SK-N-SH (cell line): ENCODE data around the gene SHISAL1. TPM values are rescaled to one million over a fixed set of nuclear protein-coding genes. Genes with fewer than 3 reads are reported as not detected.

Experiments used
- CTCF ChIA-PET: fragments of 300-600, 350-600 bp; formaldehyde crosslinking; extraction: SDS; loops from one replicate; lab custom pipeline; 2021; lab: Yijun Ruan, JAX
- POLR2A ChIA-PET: fragments of 350-600 bp; sonication (Branson Sonifier 250); formaldehyde crosslinking; extraction: SDS; loops from one replicate; lab custom pipeline; 2020; ENCODE audit warnings: antibody characterized with exemption, inconsistent platforms; lab: Yijun Ruan, JAX
- DNase-seq: peaks from one replicate; pipeline ENCODE4 v3.0.0; 2012
- H2AFZ ChIP-seq: fragments of 200-600 bp; sonication (generic); 2 replicates; pipeline ENCODE4 v1.8.1; 2016; ENCODE audit warnings: antibody characterized with exemption, mild to moderate bottlenecking, low read depth
- H3F3A ChIP-seq: fragments of 200-600 bp; sonication (generic); replicated peaks from 2 replicates; pipeline ENCODE3; 2016; ENCODE audit warnings: antibody characterized with exemption, mild to moderate bottlenecking; ENCODE audit not compliant: insufficient read depth
- H3K27ac ChIP-seq, 2 experiments: fragments of 200-500 bp in 1 of 2; fragments of 200-600 bp in 1 of 2; sonication (Bioruptor generic) in 1 of 2; sonication (generic), shearing (Covaris generic) in 1 of 2; 2 replicates each; pipeline versions ENCODE4 v1.5.1 to v1.6.1; 2014 to 2016; ENCODE audit warnings: low read depth in 2 of 2, inconsistent platforms in 1 of 2, low read length in 1 of 2, mild to moderate bottlenecking in 1 of 2, mixed read lengths in 1 of 2
- H3K27me3 ChIP-seq: fragments of 200-600 bp; sonication (generic), shearing (Covaris generic); 2 replicates; pipeline ENCODE4 v1.6.1; 2016; ENCODE audit warnings: mixed run types; ENCODE audit not compliant: insufficient read depth
- H3K36me3 ChIP-seq, 2 experiments: fragments of 200-500 bp in 1 of 2; fragments of 200-600 bp in 1 of 2; sonication (Bioruptor generic) in 1 of 2; sonication (generic) in 1 of 2; replicated peaks in 1 of 2; 2 replicates each; pipeline versions ENCODE3 to v1.5.1; 2014 to 2016; ENCODE audit warnings: low read length in 1 of 2, mild to moderate bottlenecking in 1 of 2; ENCODE audit not compliant: insufficient read depth in 2 of 2, control insufficient read depth in 1 of 2
- H3K4me1 ChIP-seq, 2 experiments: fragments of 200-500 bp in 1 of 2; fragments of 200-600 bp in 1 of 2; sonication (Bioruptor generic) in 1 of 2; sonication (generic), shearing (Covaris generic) in 1 of 2; 2 replicates each; pipeline versions ENCODE4 v1.5.1 to v1.6.1; 2014 to 2016; ENCODE audit warnings: low read depth in 1 of 2, low read length in 1 of 2, mixed run types in 1 of 2; ENCODE audit not compliant: insufficient read depth in 2 of 2, control insufficient read depth in 1 of 2
- H3K4me2 ChIP-seq: fragments of 200-600 bp; sonication (generic), shearing (Covaris generic); 2 replicates; pipeline ENCODE4 v1.6.1; 2017; ENCODE audit warnings: mixed run types
- H3K4me3 ChIP-seq, 2 experiments: fragments of 200-500 bp in 1 of 2; fragments of 200-600 bp in 1 of 2; sonication (Bioruptor generic) in 1 of 2; sonication (generic), shearing (Covaris generic) in 1 of 2; 2 replicates each; pipeline versions ENCODE4 v1.5.1 to v1.8.1; 2014 to 2016; ENCODE audit warnings: low read depth in 2 of 2, inconsistent platforms in 1 of 2, low read length in 1 of 2, mild to moderate bottlenecking in 1 of 2, mixed read lengths in 1 of 2, moderate library complexity in 1 of 2
- H3K79me2 ChIP-seq: fragments of 200-600 bp; sonication (generic); 2 replicates; pipeline ENCODE4 v1.8.1; 2017; ENCODE audit warnings: mild to moderate bottlenecking; ENCODE audit not compliant: insufficient read depth
- H3K9ac ChIP-seq: fragments of 200-600 bp; sonication (generic); 2 replicates; pipeline ENCODE4 v1.6.1; 2017; ENCODE audit warnings: mixed run types
- H3K9me2 ChIP-seq: fragments of 200-600 bp; sonication (generic); 2 replicates; pipeline ENCODE4 v1.6.1; 2017; ENCODE audit warnings: mixed run types
- H3K9me3 ChIP-seq: fragments of 200-600 bp; sonication (generic); 2 replicates; pipeline ENCODE4 v1.6.1; 2017; ENCODE audit warnings: mixed run types, mild to moderate bottlenecking, moderate library complexity
- H4K20me1 ChIP-seq: fragments of 200-600 bp; sonication (generic); 2 replicates; pipeline ENCODE4 v1.6.1; 2017; ENCODE audit warnings: mild to moderate bottlenecking, mixed run types; ENCODE audit not compliant: insufficient read depth
- CHD2 ChIP-seq: fragments of 150-350 bp; IDR thresholded peaks from 2 replicates; pipeline ENCODE4 v1.6.1; 2018; ENCODE audit warnings: low read length; ENCODE audit not compliant: partially characterized antibody
- EP300 ChIP-seq, 2 experiments: IDR thresholded peaks; 2 replicates each; pipeline versions ENCODE4 v1.4.0 to v1.6.1; 2012; ENCODE audit warnings: borderline replicate concordance in 1 of 2, low read depth in 1 of 2, low read length in 1 of 2
- EZH2phosphoT487 ChIP-seq: fragments of 200-600 bp; sonication (generic); IDR thresholded peaks from 2 replicates; pipeline ENCODE4 v1.6.1; 2017; ENCODE audit warnings: low read depth, mixed run types, mild to moderate bottlenecking, antibody characterized with exemption, moderate library complexity, borderline replicate concordance
- FOSL2 ChIP-seq: IDR thresholded peaks from 2 replicates; pipeline ENCODE4 v1.4.0; 2012; ENCODE audit warnings: low read depth, mild to moderate bottlenecking, moderate library complexity, borderline replicate concordance
- FOXJ3 ChIP-seq: sonication (generic); formaldehyde crosslinking; IDR thresholded peaks from 2 replicates; pipeline ENCODE4 v1.5.1; 2020; ENCODE audit warnings: mild to moderate bottlenecking, missing genetic modification reagents
- FOXM1 ChIP-seq: IDR thresholded peaks from 2 replicates; pipeline ENCODE4 v1.4.0; 2012; ENCODE audit warnings: low read depth, mild to moderate bottlenecking
- GATA2 ChIP-seq: sonication (generic); formaldehyde crosslinking; IDR thresholded peaks from 2 replicates; pipeline ENCODE4 v1.5.0; 2020; ENCODE audit warnings: mild to moderate bottlenecking, missing genetic modification reagents
- IRF3 ChIP-seq: fragments of 150-350 bp; IDR thresholded peaks from 2 replicates; pipeline ENCODE4 v1.6.1; 2016; ENCODE audit warnings: mild to moderate bottlenecking, low read depth, low read length
- JUND ChIP-seq: IDR thresholded peaks from 2 replicates; pipeline ENCODE4 v1.4.0; 2012
- MAX ChIP-seq: IDR thresholded peaks from 2 replicates; pipeline ENCODE4 v1.4.0; 2012; ENCODE audit warnings: low read depth
- MEF2A ChIP-seq: IDR thresholded peaks from 2 replicates; pipeline ENCODE4 v1.4.0; 2012; ENCODE audit warnings: low read depth, borderline replicate concordance
- MXI1 ChIP-seq: IDR thresholded peaks from 2 replicates; pipeline ENCODE4 v1.6.1; 2012; ENCODE audit warnings: mild to moderate bottlenecking, low read depth, low read length, improper control_type of control experiment
- PBX3 ChIP-seq: IDR thresholded peaks from 2 replicates; pipeline ENCODE4; 2012
- POLR2AphosphoS5 ChIP-seq: IDR thresholded peaks from 2 replicates; pipeline ENCODE4 v1.6.1; 2012; ENCODE audit warnings: low read depth, low read length
- RCOR1 ChIP-seq: fragments of 150-350 bp; IDR thresholded peaks from 2 replicates; pipeline ENCODE4 v1.6.1; 2017; ENCODE audit warnings: antibody characterized with exemption, low read length
- REST ChIP-seq: IDR thresholded peaks from 2 replicates; pipeline ENCODE4 v1.6.1; 2012; ENCODE audit warnings: mild to moderate bottlenecking, low read depth, low read length, moderate library complexity
- RXRA ChIP-seq: IDR thresholded peaks from 2 replicates; pipeline ENCODE4 v1.4.0; 2012; ENCODE audit warnings: low read depth, mild to moderate bottlenecking, borderline replicate concordance
- TAF1 ChIP-seq: IDR thresholded peaks from 2 replicates; pipeline ENCODE4 v1.6.1; 2012; ENCODE audit warnings: low read depth, mild to moderate bottlenecking, low read length, moderate library complexity, borderline replicate concordance
- TEAD4 ChIP-seq: IDR thresholded peaks from 2 replicates; pipeline ENCODE4 v1.4.0; 2012; ENCODE audit warnings: mild to moderate bottlenecking, borderline replicate concordance; ENCODE audit not compliant: insufficient read depth
- USF2 ChIP-seq: fragments of 150-350 bp; IDR thresholded peaks from 2 replicates; pipeline ENCODE4 v1.6.1; 2017; ENCODE audit warnings: antibody characterized with exemption, low read length, low read depth, borderline replicate concordance
- WGBS: methylation state at CpG from one replicate; pipeline ENCODE4 v1.1.6; 2017; ENCODE audit warnings: low lambda C conversion rate; 5-methylcytosine and 5-hydroxymethylcytosine counted together
- polyA plus RNA-seq, 3 experiments: library from polyadenylated mRNA; depleted of rRNA; stranded (reverse); fragments of >200 nt; gene quantifications; 2 replicates each; pipeline ENCODE4 v1.2.3, GENCODE V29; 2012

Gene SHISAL1
- polyA plus RNA-seq, 1 of the 3 experiments (the other 2 are of a cell fraction): 0.10 TPM

- Histone ChIP-seq H3K9ac (no peak overlapping the region), H3K4me1 (no peaks in the 10 kb centered on the region), H3K27me3 (no peaks in the 10 kb centered on the region), H3K4me2 (no peak overlapping the region), H3K79me2 (no peaks in the 10 kb centered on the region)
- WGBS: 35% methylated on average over 4 of the region's 4 CpGs
- TF ChIP-seq USF2 (no peak), MAX (no peak), EZH2phosphoT487 (no peak), FOXM1 (no peak), CHD2 (no peak), MXI1 (no peak), FOXJ3 (no peak), TEAD4 (no peak), EP300 (IDR thresholded peaks at IDR 0.05; ENCODE audit: borderline replicate concordance in 1 of 2, low read depth in 1 of 2, low read length in 1 of 2) (no peak), MEF2A (no peak)
- TF ChIP-seq, all 33 proteins: peak for 0
- Histone ChIP-seq H3K27ac (no peak overlapping the region), H3F3A (peaks cover 2% of the 10 kb centered on the region), H3K9me2 (no peaks in the 10 kb centered on the region), H3K36me3 (no peaks in the 10 kb centered on the region), H3K4me3 (no peak overlapping the region), H3K9me3 (no peaks in the 10 kb centered on the region; the same call in 1 of the 2 replicates), H4K20me1 (no peaks in the 10 kb centered on the region), H2AFZ (no peak overlapping the region)
- no peak for DNase-seq
- ChIA-PET POLR2A (no interaction called here), CTCF (no interaction called here)
These were observed 81.5 kb downstream of the SHISAL1 start for GRCh38 chr22:44231233-44231632.

- Histone ChIP-seq H3K27me3 (no peaks in the 10 kb centered on the region), H3K9me3 (no peaks in the 10 kb centered on the region; the same call in 1 of the 2 replicates), H2AFZ (no peak overlapping the region), H4K20me1 (no peaks in the 10 kb centered on the region), H3F3A (no peaks in the 10 kb centered on the region), H3K9me2 (no peaks in the 10 kb centered on the region), H3K27ac (no peak overlapping the region), H3K79me2 (no peaks in the 10 kb centered on the region), H3K4me2 (no peak overlapping the region), H3K9ac (no peak overlapping the region), H3K4me1 (no peaks in the 10 kb centered on the region), H3K4me3 (no peak overlapping the region), H3K36me3 (no peaks in the 10 kb centered on the region)
- ChIA-PET POLR2A (no interaction called here), CTCF (no interaction called here)
- DNase-seq: no peak
- WGBS: 18% methylated on average over 2 of the region's 2 CpGs
- TF ChIP-seq GATA2 (CRISPR knock-in tag) (no peak), RCOR1 (no peak), FOXJ3 (no peak), TEAD4 (no peak), MEF2A (no peak), MAX (no peak), POLR2AphosphoS5 (no peak), REST (no peak), RXRA (no peak), FOSL2 (no peak), TAF1 (no peak), IRF3 (no peak), PBX3 (no peak), JUND (no peak)
These were observed 82.9 kb downstream of the SHISAL1 start for GRCh38 chr22:44229809-44230208.
